ENCODE results near the gene LEKR1. TPM values are rescaled to one million over a fixed set of nuclear protein-coding genes. Genes with fewer than 3 reads are reported as not detected.

LEKR1 gene
- total RNA-seq, 1 experiment from 2014 or later: 5.1 TPM

- DNase-seq: no peak
- H3K36me3 Mint-ChIP-seq (ENCODE audit: insufficient read depth, unreplicated experiment): peaks cover 21% of the 10 kb centered on the region
- CTCF ChIA-PET: interaction anchor here (1.7 kb wide), 1 partner anchor 10 kb away, joined by 4 read pairs; no protein-coding TSS in a partner anchor
- intact Hi-C loops (cut with micrococcal nuclease; ENCODE audit: unreplicated experiment): no loop called here
- no TSS peak for BruUV-seq (replicated peaks)
- TF ChIP-seq CTCF (IDR thresholded peaks at IDR 0.05; ENCODE audit: unreplicated experiment): no peak
- H3K4me3 Mint-ChIP-seq (ENCODE audit: low read depth, unreplicated experiment): no peak overlapping the region
- H3K27me3 Mint-ChIP-seq (ENCODE audit: unreplicated experiment): no peaks in the 10 kb centered on the region
- H3K9me3 Mint-ChIP-seq (ENCODE audit: low read depth, unreplicated experiment): peaks cover 4% of the 10 kb centered on the region
- H3K4me1 Mint-ChIP-seq (ENCODE audit: low read depth, unreplicated experiment): peaks cover 40% of the 10 kb centered on the region
- peak overlapping the region; percentile 33 for H3K27ac Mint-ChIP-seq (ENCODE audit: unreplicated experiment)
Measured at GRCh38 chr3:156808025-156808424, 18.1 kb upstream of the LEKR1 start.

DNA sequence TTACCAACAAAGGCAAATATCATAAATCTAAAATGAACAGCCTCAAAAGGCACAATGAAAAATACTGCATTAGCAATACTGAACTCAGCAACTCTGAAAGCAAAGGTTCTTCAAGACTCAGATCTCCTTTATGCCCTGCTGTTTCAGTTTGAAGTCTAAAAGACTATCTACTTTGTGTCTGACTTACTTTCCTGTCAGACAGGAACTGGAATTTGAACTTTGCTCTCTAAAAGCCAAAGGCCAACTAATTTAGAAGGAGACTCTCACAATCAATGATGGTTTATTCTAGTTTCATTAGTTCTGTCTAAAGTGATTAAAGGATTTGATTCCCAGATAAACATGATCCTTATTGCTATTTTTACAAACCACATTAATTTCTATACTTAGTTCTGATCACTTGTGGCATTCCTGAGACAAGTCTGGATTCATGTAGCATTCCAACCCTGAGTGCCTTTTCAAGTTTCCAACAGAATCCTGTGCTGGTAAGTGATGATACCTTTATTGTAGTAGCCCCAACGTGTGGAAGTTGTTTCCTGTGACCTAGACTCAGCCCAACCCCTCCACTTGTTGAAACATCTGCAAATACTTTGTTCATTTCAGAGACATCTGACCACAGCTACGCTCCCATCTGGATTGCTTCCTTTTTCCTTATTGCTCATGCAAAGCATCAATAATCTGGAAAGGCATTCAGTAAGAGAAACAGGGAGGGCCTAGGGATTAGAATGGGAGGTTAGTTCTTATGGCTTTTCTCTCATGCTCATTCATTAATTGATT is 14.9 kb upstream of the LEKR1 start:
- Mint-ChIP-seq H3K27me3 (ENCODE audit: unreplicated experiment) (no peaks in the 10 kb centered on the region), H3K27ac (ENCODE audit: unreplicated experiment) (peak overlapping the region; percentile 65), H3K36me3 (ENCODE audit: insufficient read depth, unreplicated experiment) (peaks cover 42% of the 10 kb centered on the region), H3K4me1 (ENCODE audit: low read depth, unreplicated experiment) (peaks cover 62% of the 10 kb centered on the region), H3K9me3 (ENCODE audit: low read depth, unreplicated experiment) (no peaks in the 10 kb centered on the region), H3K4me3 (ENCODE audit: low read depth, unreplicated experiment) (no peak overlapping the region)
- peak; percentile 31 for DNase-seq
- intact Hi-C loops (cut with micrococcal nuclease; ENCODE audit: unreplicated experiment): loop anchor here (5.0 kb wide), 1 partner anchor 254 kb away; the partner anchor contains the start of gene SSR3
- CTCF ChIA-PET: no interaction called here
- TF ChIP-seq CTCF (IDR thresholded peaks at IDR 0.05; ENCODE audit: unreplicated experiment): no peak
- BruUV-seq (replicated peaks): no TSS peak

GRCh38 chr3:156812521-156813335 is 13.4 kb upstream of the LEKR1 start:
- H3K9me3 Mint-ChIP-seq (ENCODE audit: low read depth, unreplicated experiment): no peaks in the 10 kb centered on the region
- TF ChIP-seq CTCF (IDR thresholded peaks at IDR 0.05; ENCODE audit: unreplicated experiment): no peak
- peak overlapping the region; percentile 37 for H3K4me3 Mint-ChIP-seq (ENCODE audit: low read depth, unreplicated experiment)
- CTCF ChIA-PET: interaction anchor here (0.5 to 1.7 kb wide), 5 partner anchors 206 to 309 kb away, joined by 3 to 5 read pairs (median 3); no protein-coding TSS in a partner anchor
- no peaks in the 10 kb centered on the region for H3K27me3 Mint-ChIP-seq (ENCODE audit: unreplicated experiment)
- H3K27ac Mint-ChIP-seq (ENCODE audit: unreplicated experiment): peak overlapping the region; percentile 57
- intact Hi-C loops (cut with micrococcal nuclease; ENCODE audit: unreplicated experiment): loop anchor here (2.0 to 5.0 kb wide), 3 partner anchors 14 to 255 kb away; partner anchors contain the start of genes LEKR1 and SSR3
- no TSS peak for BruUV-seq (replicated peaks)
- H3K36me3 Mint-ChIP-seq (ENCODE audit: insufficient read depth, unreplicated experiment): peaks cover 53% of the 10 kb centered on the region
- peaks cover 59% of the 10 kb centered on the region for H3K4me1 Mint-ChIP-seq (ENCODE audit: low read depth, unreplicated experiment)
- DNase-seq: peak; percentile 66

DNA sequence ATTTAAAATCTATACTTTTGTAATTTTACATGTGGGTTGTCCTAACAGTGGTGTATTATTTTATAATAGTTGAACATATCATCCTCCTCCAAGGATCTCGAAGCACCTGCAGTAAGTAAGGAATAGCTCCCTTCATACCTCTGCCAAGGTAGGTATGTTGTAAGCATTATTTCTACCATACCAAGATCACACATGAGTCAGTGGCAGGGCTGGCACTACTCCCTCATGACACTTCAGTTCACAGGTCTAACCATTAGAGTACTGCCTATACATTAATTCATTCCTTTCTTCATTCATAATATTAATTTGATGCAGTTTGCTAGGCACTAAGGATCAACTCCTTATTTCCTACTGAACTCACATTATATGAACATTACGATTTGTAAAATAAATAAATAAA is 11.9 kb upstream of the LEKR1 start:
- peaks cover 75% of the 10 kb centered on the region for H3K4me1 Mint-ChIP-seq (ENCODE audit: low read depth, unreplicated experiment)
- no TSS peak for BruUV-seq (replicated peaks)
- H3K36me3 Mint-ChIP-seq (ENCODE audit: insufficient read depth, unreplicated experiment): peaks cover 55% of the 10 kb centered on the region
- H3K27me3 Mint-ChIP-seq (ENCODE audit: unreplicated experiment): no peaks in the 10 kb centered on the region
- DNase-seq: no peak
- H3K4me3 Mint-ChIP-seq (ENCODE audit: low read depth, unreplicated experiment): no peak overlapping the region
- H3K27ac Mint-ChIP-seq (ENCODE audit: unreplicated experiment): peak overlapping the region; percentile 96
- intact Hi-C loops (cut with micrococcal nuclease; ENCODE audit: unreplicated experiment): loop anchor here (5.0 kb wide), 1 partner anchor 257 kb away; the partner anchor contains the start of gene SSR3
- CTCF ChIA-PET: no interaction called here
- no peak for TF ChIP-seq CTCF (IDR thresholded peaks at IDR 0.05; ENCODE audit: unreplicated experiment)
- no peaks in the 10 kb centered on the region for H3K9me3 Mint-ChIP-seq (ENCODE audit: low read depth, unreplicated experiment)
